ENCODE data around the gene CEP126. TPM values are rescaled to one million over a fixed set of nuclear protein-coding genes. Genes with fewer than 3 reads are reported as not detected.
"Not testable (repeated sequence)": the region's sequence is repeated elsewhere in the genome, so short reads cannot be mapped to it uniquely, and the experiment has no call there.

The CEP126 gene
- total RNA-seq, 2 donors from 2014 or later: 2.7 to 3.7 TPM

DNA sequence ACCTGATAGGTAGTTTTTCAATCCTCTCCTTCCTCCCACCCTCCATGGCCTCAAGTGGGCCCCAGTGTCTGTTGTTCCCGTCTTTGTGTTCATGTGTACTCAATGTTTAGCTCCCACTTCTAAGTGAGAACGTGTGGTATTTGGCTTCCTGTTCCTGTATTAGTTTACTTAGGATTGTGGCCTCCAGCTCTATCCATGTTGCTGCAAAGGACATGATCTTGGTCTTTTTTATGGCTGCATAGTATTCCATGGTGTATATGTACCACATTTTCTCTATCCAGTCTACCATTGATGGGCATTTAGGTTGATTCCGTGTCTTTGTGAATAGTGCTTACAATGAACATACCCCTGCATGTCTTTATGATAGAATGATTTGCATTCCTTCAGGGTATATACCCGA lies 78.4 kb downstream of the CEP126 start:
- H3K4me1 ChIP-seq: no peaks in the 10 kb centered on the region
- H3K27ac ChIP-seq: no peak overlapping the region
- no peak overlapping the region for H3K4me3 ChIP-seq
- no peak for TF ChIP-seq CTCF (IDR thresholded peaks at IDR 0.05)
- H3K27me3 ChIP-seq: no peaks in the 10 kb centered on the region
- DNase-seq (ENCODE audit: low spot score): no peak
- no peaks in the 10 kb centered on the region for H3K36me3 ChIP-seq
- peaks cover 0 to 4% of the 10 kb centered on the region in 2 donors for H3K9me3 ChIP-seq

GRCh38 chr11:101994052-101994469 lies 79.3 kb downstream of the CEP126 start:
- not testable (repeated sequence) for H3K4me3 ChIP-seq, H3K36me3 ChIP-seq, H3K9me3 ChIP-seq

GRCh38 chr11:101996111-101996510 lies 81.3 kb downstream of the CEP126 start:
- Histone ChIP-seq H3K27ac (no peak overlapping the region), H3K9me3 (peaks cover 0 to 4% of the 10 kb centered on the region in 2 donors), H3K4me3 (no peak overlapping the region), H3K36me3 (no peaks in the 10 kb centered on the region), H3K4me1 (no peaks in the 10 kb centered on the region), H3K27me3 (no peaks in the 10 kb centered on the region)
- no peak for TF ChIP-seq CTCF (IDR thresholded peaks at IDR 0.05)
- DNase-seq (ENCODE audit: low spot score): no peak

More at GRCh38 chr11:101994052-101994469, 79.3 kb downstream of the CEP126 start:
- not testable (repeated sequence) for H3K27me3 ChIP-seq; DNase-seq (ENCODE audit: low spot score); H3K4me1 ChIP-seq; H3K27ac ChIP-seq

DNA sequence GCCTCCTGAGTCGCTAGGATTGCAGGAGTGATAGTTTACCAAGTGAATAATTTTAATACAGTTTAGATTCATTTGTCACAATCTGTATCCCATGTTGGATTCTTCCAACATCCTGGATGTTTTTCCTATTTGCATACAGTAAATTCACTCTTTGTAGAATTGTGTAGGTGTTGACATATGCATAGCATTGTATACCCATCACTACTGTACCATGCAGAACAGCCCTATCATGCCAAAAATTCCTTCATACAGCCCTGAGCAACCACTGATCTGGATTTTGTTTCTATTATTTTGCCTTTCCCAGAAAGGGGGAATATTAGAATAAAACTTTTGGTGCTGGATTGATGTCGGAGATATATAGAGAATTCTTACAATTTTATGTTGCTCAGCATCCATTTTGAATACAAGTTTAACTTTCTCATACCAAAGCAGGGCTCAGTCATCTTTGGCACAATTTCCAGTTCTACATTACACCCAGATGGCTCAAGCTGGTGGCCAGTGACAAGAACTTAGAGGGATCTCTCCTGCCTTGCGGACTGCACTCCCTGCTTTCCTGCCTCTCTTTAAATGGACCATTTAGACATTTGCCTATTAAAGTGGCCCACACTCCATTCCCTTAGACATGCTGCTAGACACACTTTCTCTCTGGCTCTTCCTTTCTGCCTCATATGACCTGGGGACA lies 87.0 kb downstream of the CEP126 start:
- no peak for DNase-seq (ENCODE audit: low spot score)
- no peaks in the 10 kb centered on the region for H3K36me3 ChIP-seq
- H3K27me3 ChIP-seq: no peaks in the 10 kb centered on the region
- no peak overlapping the region for H3K27ac ChIP-seq
- H3K4me1 ChIP-seq: no peaks in the 10 kb centered on the region
- no peaks in the 10 kb centered on the region for H3K9me3 ChIP-seq
- no peak for TF ChIP-seq CTCF (IDR thresholded peaks at IDR 0.05)
- no peak overlapping the region for H3K4me3 ChIP-seq

- H3K27ac ChIP-seq: no peak overlapping the region
- no peak overlapping the region for H3K4me3 ChIP-seq
- no peaks in the 10 kb centered on the region for H3K36me3 ChIP-seq
- H3K9me3 ChIP-seq: no peaks in the 10 kb centered on the region
- DNase-seq (ENCODE audit: low spot score): no peak
- no peak for TF ChIP-seq CTCF (IDR thresholded peaks at IDR 0.05)
- H3K27me3 ChIP-seq: no peaks in the 10 kb centered on the region
- H3K4me1 ChIP-seq: no peaks in the 10 kb centered on the region
Measured at GRCh38 chr11:102004220-102004619, 89.4 kb downstream of the CEP126 start.

- Histone ChIP-seq H3K27me3 (no peaks in the 10 kb centered on the region), H3K36me3 (no peaks in the 10 kb centered on the region), H3K27ac (no peak overlapping the region), H3K9me3 (no peaks in the 10 kb centered on the region), H3K4me3 (no peak overlapping the region), H3K4me1 (no peaks in the 10 kb centered on the region)
- no peak for TF ChIP-seq CTCF (IDR thresholded peaks at IDR 0.05)
- no peak for DNase-seq (ENCODE audit: low spot score)
Measured at GRCh38 chr11:102005306-102005705, 90.5 kb downstream of the CEP126 start.
